Activated T-helper 1 cell treated with anti-CD3 and anti-CD28 coated beads, Interleukin-2, amount 50 U/mL, for 16 hours (primary cell): ENCODE data around the gene SH3PXD2A.
"Not testable (repeated sequence)": the region's sequence is repeated elsewhere in the genome, so short reads cannot be mapped to it uniquely, and the experiment has no call there.

Experiments
- DNase-seq, 2 donors: peaks; one replicate each; pipeline ENCODE4 v3.0.0-alpha.2; 2020; ENCODE audit warnings: low read depth in 1 of 2, low spot score in 1 of 2

Gene SH3PXD2A

GRCh38 chr10:103751667-103752290, 103.6 kb downstream of the SH3PXD2A start:
- DNase-seq: no peak

- no peak for DNase-seq
These were observed 104.5 kb downstream of the SH3PXD2A start for GRCh38 chr10:103750836-103751235.

GRCh38 chr10:103749779-103750178, 105.6 kb downstream of the SH3PXD2A start:
- no peak for DNase-seq

GRCh38 chr10:103748020-103748419, 107.4 kb downstream of the SH3PXD2A start:
- DNase-seq: no peak

DNA sequence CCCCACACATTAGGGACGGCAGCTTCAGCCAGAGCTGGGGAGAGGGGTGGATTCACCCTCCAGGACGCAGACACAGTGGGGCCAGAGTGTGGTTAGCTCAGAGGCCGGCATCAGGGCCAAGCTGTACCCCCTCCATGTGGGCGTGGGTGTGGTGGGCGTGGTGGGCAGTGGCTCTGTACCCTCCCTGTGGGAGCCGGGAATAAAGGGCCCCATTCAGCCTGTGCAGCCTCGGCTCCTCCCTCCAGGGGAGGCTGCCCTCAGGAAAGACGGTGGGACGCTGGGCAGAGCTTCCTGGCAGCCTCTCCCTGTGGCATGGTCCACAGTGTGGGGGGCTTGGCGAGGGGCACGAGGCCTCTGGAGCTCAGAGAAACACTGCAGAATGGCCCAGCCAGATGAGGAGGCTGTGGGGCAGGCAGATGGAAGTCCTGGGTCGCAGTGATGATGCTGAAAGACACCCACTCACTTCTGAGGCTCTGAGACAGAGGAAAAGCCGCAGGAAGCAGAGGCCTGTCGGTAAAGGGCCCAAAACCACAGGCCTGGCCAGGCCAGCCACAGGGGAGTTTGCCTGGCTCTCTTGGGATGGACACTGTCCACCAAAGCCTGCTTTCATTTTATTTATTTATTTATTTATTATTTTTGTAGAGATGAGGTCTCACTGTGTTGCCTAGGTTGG, 108.0 kb downstream of the SH3PXD2A start:
- no peak for DNase-seq

GRCh38 chr10:103746598-103746997, 108.8 kb downstream of the SH3PXD2A start:
- DNase-seq: no peak

GRCh38 chr10:103745341-103746247, 109.8 kb downstream of the SH3PXD2A start:
- DNase-seq: peak; percentile 20 to 48

DNA sequence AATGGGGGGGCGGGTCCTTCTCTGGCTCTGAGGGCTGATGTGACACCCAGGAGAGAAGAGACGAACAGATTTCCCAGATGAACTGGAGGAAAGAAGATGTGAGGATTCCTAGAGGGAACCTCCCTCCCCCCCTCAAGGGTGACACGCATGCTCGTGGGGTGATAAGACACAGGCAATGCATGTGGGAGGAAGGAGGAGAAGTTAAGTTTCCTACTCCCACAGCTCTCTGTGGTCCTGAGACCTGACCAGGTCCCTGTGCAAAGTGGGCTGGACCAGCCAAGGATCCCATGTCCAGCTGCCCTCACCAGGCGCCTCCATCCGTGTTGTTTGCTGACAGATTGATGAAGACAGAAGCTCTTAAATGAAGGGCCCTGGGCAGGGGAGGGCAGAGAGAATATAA, 112.6 kb downstream of the SH3PXD2A start:
- no peak for DNase-seq

DNA sequence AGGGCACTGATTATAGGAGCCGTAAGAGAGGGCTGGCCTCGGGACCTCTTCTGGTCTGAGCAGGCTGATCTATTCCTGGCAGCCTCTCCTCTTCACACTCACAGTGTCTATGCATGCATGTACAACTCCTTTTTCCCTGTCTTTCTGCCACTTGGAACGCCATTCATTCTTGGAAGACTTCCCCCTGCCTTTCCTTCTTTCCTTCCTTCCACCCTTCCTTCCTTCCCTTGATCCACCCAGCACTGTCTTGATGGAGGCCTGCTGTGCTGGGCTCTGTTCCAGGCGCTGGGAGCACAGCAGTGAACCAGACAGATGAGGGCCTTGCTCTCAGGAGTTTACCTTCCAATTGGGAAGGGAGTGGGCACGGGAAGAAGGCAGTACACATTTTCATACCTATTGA, 114.8 kb downstream of the SH3PXD2A start:
- DNase-seq: no peak

GRCh38 chr10:103739039-103739764, 116.2 kb downstream of the SH3PXD2A start:
- DNase-seq: no peak

- no peak for DNase-seq
These were observed 117.5 kb downstream of the SH3PXD2A start for GRCh38 chr10:103737735-103738367.

DNA sequence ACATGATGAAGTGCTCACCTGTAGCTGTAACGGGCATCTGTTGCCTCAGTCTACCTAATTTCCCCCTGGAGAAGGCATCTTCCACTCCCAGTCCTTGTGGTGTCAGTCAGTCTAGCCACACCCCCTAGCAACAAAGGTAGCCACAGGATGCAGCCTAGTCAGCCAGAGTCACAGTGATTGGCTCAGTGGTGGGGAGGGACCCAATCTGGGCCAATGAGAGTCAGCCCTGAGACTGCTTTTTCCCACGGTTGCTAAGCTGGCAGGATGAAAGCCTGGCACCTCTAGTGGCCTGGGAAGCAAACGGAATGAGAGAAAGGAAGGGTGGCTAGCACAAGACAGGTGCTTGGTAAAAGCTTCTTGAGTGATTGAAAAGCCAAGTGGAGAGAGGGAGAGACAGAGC, 118.6 kb downstream of the SH3PXD2A start:
- DNase-seq: no peak

GRCh38 chr10:103736044-103736443, 119.3 kb downstream of the SH3PXD2A start:
- DNase-seq: no peak

DNA sequence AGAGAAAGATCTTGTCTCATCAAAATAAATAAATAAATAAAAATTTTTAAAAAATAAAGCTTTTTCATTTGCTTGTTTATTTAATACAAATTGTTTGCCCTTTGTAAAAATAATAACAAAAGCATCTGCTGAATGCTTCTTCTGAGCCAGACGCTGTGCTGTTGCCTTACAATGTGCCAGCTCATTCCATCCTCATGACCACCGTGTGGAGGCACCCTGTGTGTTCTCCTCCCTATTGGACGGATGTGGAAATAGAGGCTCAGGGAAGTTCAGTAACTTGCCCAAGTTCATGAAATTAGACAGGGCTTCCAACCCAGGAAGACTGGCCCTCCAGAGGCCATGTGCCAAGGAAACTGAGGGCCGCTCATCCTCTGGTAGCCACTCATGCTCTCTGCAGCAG, 120.6 kb downstream of the SH3PXD2A start:
- DNase-seq: no peak

- no peak for DNase-seq
These were observed 122.3 kb downstream of the SH3PXD2A start for GRCh38 chr10:103733045-103733419.

GRCh38 chr10:103732339-103733044, 122.9 kb downstream of the SH3PXD2A start:
- DNase-seq: no peak

GRCh38 chr10:103731609-103732270, 123.6 kb downstream of the SH3PXD2A start:
- no peak for DNase-seq

DNA sequence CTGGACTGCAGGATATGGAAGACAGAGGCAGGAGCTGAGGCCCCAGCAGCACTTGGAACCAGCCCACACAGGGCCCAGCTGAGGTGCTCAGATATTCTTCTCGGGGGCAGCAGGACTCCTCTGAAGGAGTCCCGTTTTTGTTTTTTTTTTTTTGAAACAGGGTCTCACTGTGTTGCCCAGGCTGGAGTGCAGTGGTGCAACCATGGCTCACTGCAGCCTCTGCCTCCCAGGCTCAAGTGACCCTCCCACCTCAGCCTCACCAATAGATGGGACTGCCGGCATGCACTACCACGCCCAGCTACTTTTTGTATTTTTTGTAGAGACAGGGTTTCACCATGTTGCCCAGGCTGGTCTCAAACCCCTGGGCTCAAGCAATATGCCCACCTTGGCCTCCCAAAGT, 124.3 kb downstream of the SH3PXD2A start:
- not testable (repeated sequence) for DNase-seq

DNA sequence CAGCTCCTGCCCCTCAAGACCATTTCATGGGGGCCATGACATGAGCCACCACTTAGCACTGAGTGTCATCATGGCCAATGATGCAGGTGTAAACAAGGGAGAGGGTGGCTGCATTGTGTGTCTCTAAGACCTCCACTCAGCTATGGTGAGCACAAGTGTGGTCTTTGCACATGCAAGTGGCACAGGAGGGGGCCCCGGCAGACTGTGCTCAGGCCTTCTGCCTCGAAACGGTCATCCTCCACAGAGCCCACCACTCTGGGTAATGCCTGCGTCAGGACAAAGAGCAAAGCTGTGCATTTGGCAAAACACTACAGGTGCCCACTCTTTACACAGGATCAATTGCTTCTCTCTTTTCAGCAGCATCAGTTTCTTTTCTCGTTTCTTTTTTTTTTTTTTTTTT, 125.5 kb downstream of the SH3PXD2A start:
- DNase-seq: no peak
